H1 (cell line): ENCODE data around the gene MYOG. TPM values are rescaled to one million over a fixed set of nuclear protein-coding genes. Genes with fewer than 3 reads are reported as not detected.

ENCODE experiments used
- TBP ChIP-seq: IDR thresholded peaks from 2 replicates; pipeline ENCODE4 v1.6.1; 2011; ENCODE audit warnings: low read depth, low read length, improper control_type of control experiment
- YY1 ChIP-seq: IDR thresholded peaks from 2 replicates; pipeline ENCODE4 v1.6.1; 2011; ENCODE audit warnings: low read depth, mild to moderate bottlenecking, low read length
- polyA plus RNA-seq, 7 experiments: library from polyadenylated mRNA; depleted of rRNA in 3 of 7; stranded (reverse) in 5 of 7; unstranded in 2 of 7; fragments of >200 nt in 5 of 7; fragments of 200-250 nt in 2 of 7; gene quantifications; 1 replicate in 5 of 7; 2 replicates in 1 of 7; 4 replicates in 1 of 7; pipeline versions ENCODE4 v1.2.1 to v1.2.3, GENCODE V29; 2011 to 2013; ENCODE audit warnings: missing spikeins in 2 of 7, mixed read lengths in 2 of 7
- total RNA-seq: library from RNA; stranded (reverse); fragmentation: NEBNext Ultra II Directional; extraction: Animal tissue kit (Norgen Biotek cat#: 25700); gene quantifications from 2 replicates; pipeline ENCODE4 v1.2.1, GENCODE V29; 2021

The MYOG gene
- total and polyA plus RNA-seq, 2 of the 8 experiments (the other 6 are each of a cell fraction or from before 2014, with no cell fraction given), result not detected

DNA sequence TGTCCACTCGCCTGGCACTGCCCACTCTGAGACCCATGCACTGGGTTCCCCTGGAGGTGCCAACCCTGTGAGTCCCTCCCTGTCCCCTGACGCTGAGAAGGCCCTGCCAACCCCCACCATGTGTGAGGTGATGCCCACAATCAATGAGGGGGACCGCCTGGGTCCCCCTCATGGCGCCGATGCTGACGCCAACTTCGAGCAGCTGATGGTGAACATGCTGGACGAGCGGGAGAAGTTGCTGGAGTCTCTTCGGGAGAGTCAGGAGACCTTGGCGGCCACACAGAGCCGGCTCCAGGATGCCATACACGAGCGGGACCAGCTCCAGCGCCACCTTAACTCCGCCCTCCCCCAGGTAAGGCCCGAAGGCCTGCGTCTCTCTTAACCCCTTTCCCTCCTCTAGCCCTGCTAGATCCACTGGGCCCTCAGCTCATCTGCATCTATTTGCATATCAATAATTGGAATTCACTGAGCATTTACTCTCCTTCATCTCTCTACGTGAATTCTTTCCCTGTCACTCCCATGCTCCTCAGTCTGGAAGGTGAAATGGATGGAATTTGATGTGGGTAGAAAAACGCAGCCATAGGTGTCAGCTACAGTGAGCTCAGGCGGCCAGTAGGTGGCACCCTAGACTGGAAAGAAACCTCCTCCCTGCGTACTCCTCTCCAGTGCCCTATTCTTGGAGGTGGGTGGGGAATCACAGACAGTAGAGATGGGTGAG, 46.8 kb downstream of the MYOG start (continued):
- TF ChIP-seq TBP (no peak), YY1 (peak; percentile 55; the same call in 1 of the 2 replicates)
